ENCODE measurements around the gene CREM. TPM values are rescaled to one million over a fixed set of nuclear protein-coding genes. Genes with fewer than 3 reads are reported as not detected.

CREM gene
- total RNA-seq, 1 experiment from 2014 or later = 20.0 TPM

DNA sequence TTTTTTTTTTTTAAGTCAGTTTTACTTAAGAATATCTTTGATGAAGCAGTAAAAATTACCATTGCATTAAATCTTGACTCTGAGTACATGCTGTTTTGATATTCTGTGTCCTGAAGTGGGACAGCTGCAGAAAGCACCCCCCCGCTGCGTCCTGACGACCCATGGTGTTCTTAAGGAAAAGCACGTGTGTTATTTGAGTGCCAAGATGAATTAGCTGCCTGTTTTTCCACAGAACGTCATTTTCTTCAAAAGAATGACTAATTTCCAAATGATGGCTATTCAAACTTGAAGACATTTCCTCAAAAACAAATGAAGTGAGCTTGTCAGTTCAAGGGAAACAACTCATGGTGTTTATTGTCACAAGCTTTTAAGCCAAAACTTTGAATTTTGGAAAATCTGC, 45.9 kb downstream of the CREM start:
- no peaks in the 10 kb centered on the region for H3K4me1 Mint-ChIP-seq
- Histone ChIP-seq H3K27ac (ENCODE audit: insufficient read length, low read depth, low read length) (no peak overlapping the region), H3K27me3 (ENCODE audit: insufficient read depth, low read length) (no peaks in the 10 kb centered on the region), H2AFZ (ENCODE audit: low read length) (no peak overlapping the region), H3K79me1 (ENCODE audit: insufficient read depth, low read depth, low read length, poor library complexity, severe bottlenecking) (no peaks in the 10 kb centered on the region), H2BK120ac (ENCODE audit: low read depth, low read length, poor library complexity, severe bottlenecking) (no peak overlapping the region), H3K9ac (ENCODE audit: extremely low read depth, insufficient read length, low read length) (no peak overlapping the region), H2BK12ac (ENCODE audit: insufficient read length, low read depth, low read length) (no peak overlapping the region), H3K79me2 (ENCODE audit: insufficient read depth, low read length) (no peaks in the 10 kb centered on the region), H3K23me2 (ENCODE audit: insufficient read length, low read depth, low read length, poor library complexity, severe bottlenecking) (no peaks in the 10 kb centered on the region), H3T11ph (ENCODE audit: low read length) (no peak overlapping the region), H3K23ac (ENCODE audit: insufficient read length, low read depth, low read length) (no peak overlapping the region), H3K18ac (ENCODE audit: insufficient read length, low read depth, low read length) (no peak overlapping the region), H3K4ac (ENCODE audit: low read depth, low read length) (no peak overlapping the region), H3K4me2 (ENCODE audit: insufficient read depth, insufficient read length, low read length) (no peak overlapping the region), H2BK5ac (ENCODE audit: insufficient read length, low read length) (no peak overlapping the region), H4K5ac (ENCODE audit: insufficient read length, low read depth, low read length) (no peak overlapping the region), H2BK15ac (ENCODE audit: low read depth, low read length) (no peak overlapping the region), H3K9me3 (ENCODE audit: control insufficient read depth, low read depth, low read length) (no peaks in the 10 kb centered on the region), H4K20me1 (ENCODE audit: control insufficient read depth, insufficient read depth, insufficient read length) (no peaks in the 10 kb centered on the region), H3K56ac (ENCODE audit: insufficient read length, low read depth, low read length) (no peak overlapping the region), H2AK5ac (ENCODE audit: insufficient read length, low read length) (no peak overlapping the region), H2BK20ac (ENCODE audit: low read depth, low read length, poor library complexity, severe bottlenecking) (no peak overlapping the region), H3K4me1 (ENCODE audit: insufficient read depth, low read length) (no peaks in the 10 kb centered on the region), H4K8ac (replicated peaks; ENCODE audit: insufficient read length, low read depth, low read length) (no peak overlapping the region), H4K91ac (ENCODE audit: insufficient read length, low read depth, low read length) (no peak overlapping the region), H3K14ac (ENCODE audit: insufficient read depth, low read length) (no peak overlapping the region)
- DNase-seq = no peak
- peaks cover 0 to 4% (median 3%) of the 10 kb centered on the region in 3 experiments; a peak in 2 of 7 replicates for H3K36me3 Mint-ChIP-seq (ENCODE audit: insufficient read depth in 1 of 3, low read depth in 3 of 3)
- WGBS (ENCODE audit: extremely low coverage, insufficient read length, low lambda C conversion rate) = no CpG with 5 or more reads among the region's 5 CpGs
- no peak overlapping the region for H3K4me3 Mint-ChIP-seq
- H3K27ac Mint-ChIP-seq = no peak overlapping the region
- no peaks in the 10 kb centered on the region for H3K27me3 Mint-ChIP-seq (ENCODE audit: low read depth)
- peaks cover 7% of the 10 kb centered on the region in 2 experiments; a peak in 4 of 5 replicates for H3K9me3 Mint-ChIP-seq
- TF ChIP-seq, protein P1, sequence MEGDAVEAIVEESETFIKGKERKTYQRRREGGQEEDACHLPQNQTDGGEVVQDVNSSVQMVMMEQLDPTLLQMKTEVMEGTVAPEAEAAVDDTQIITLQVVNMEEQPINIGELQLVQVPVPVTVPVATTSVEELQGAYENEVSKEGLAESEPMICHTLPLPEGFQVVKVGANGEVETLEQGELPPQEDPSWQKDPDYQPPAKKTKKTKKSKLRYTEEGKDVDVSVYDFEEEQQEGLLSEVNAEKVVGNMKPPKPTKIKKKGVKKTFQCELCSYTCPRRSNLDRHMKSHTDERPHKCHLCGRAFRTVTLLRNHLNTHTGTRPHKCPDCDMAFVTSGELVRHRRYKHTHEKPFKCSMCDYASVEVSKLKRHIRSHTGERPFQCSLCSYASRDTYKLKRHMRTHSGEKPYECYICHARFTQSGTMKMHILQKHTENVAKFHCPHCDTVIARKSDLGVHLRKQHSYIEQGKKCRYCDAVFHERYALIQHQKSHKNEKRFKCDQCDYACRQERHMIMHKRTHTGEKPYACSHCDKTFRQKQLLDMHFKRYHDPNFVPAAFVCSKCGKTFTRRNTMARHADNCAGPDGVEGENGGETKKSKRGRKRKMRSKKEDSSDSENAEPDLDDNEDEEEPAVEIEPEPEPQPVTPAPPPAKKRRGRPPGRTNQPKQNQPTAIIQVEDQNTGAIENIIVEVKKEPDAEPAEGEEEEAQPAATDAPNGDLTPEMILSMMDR (conservative IDR thresholded peaks at IDR 0.05) = no peak
